CD8-positive, alpha-beta memory T cell (primary cell): ENCODE results near the gene RGS3. TPM values are rescaled to one million over a fixed set of nuclear protein-coding genes. Genes with fewer than 3 reads are reported as not detected.
A peak's percentile ranks its signal among the peaks of the same experiment; 100 is the strongest.

Experiments used
- CTCF ChIA-PET: fragments of 350-600 bp; sonication (Branson Sonifier 250); formaldehyde crosslinking; loops from one replicate; lab custom pipeline; 2021; ENCODE audit warnings: antibody characterized with exemption; lab: Charles Lee
- POLR2A ChIA-PET: fragments of 350-600 bp; sonication (Branson Sonifier 250); formaldehyde crosslinking; loops from one replicate; lab custom pipeline; 2021; ENCODE audit warnings: antibody characterized with exemption; lab: Charles Lee
- DNase-seq, 5 donors: peaks; one replicate each; pipeline versions ENCODE4 v3.0.0 to v3.0.0-alpha.2; 2020 to 2022; ENCODE audit warnings: mixed read lengths in 1 of 5
- H3K27ac ChIP-seq: one replicate; pipeline ENCODE4 v1.7.0; 2013; ENCODE audit warnings: low read depth, mild to moderate bottlenecking, low read length, moderate library complexity
- H3K27me3 ChIP-seq: 2 replicates; pipeline ENCODE4 v1.7.0; 2013; ENCODE audit warnings: low read length, mild to moderate bottlenecking; ENCODE audit not compliant: insufficient read depth, poor library complexity, severe bottlenecking
- H3K36me3 ChIP-seq: 2 replicates; pipeline ENCODE4 v1.7.0; 2013; ENCODE audit warnings: mild to moderate bottlenecking, low read length, moderate library complexity; ENCODE audit not compliant: insufficient read depth
- H3K4me1 ChIP-seq: 2 replicates; pipeline ENCODE4 v1.7.0; 2013; ENCODE audit warnings: mild to moderate bottlenecking, low read length, moderate library complexity; ENCODE audit not compliant: insufficient read depth
- H3K4me3 ChIP-seq: 2 replicates; pipeline ENCODE4 v1.7.0; 2013; ENCODE audit warnings: mild to moderate bottlenecking, low read length
- H3K9me3 ChIP-seq: 2 replicates; pipeline ENCODE4 v1.7.0; 2013; ENCODE audit warnings: mild to moderate bottlenecking, low read length
- H3K27ac Mint-ChIP-seq, 8 donors: one replicate each; pipeline ENCODE4 v1.8.0; 2020 to 2021; ENCODE audit warnings: mixed read lengths in 8 of 8, mild to moderate bottlenecking in 6 of 8, inconsistent platforms in 3 of 8, moderate library complexity in 3 of 8
- H3K27me3 Mint-ChIP-seq, 2 donors: one replicate each; pipeline ENCODE4 v1.8.0; 2020 to 2021; ENCODE audit warnings: mixed read lengths in 2 of 2, mild to moderate bottlenecking in 1 of 2, moderate library complexity in 1 of 2
- H3K36me3 Mint-ChIP-seq, 3 donors: one replicate each; pipeline ENCODE4 v1.8.0; 2020 to 2021; ENCODE audit warnings: mixed read lengths in 3 of 3, inconsistent platforms in 1 of 3, mild to moderate bottlenecking in 1 of 3
- H3K4me1 Mint-ChIP-seq, 3 donors: one replicate each; pipeline ENCODE4 v1.8.0; 2020 to 2021; ENCODE audit warnings: mixed read lengths in 3 of 3, inconsistent platforms in 1 of 3, mild to moderate bottlenecking in 1 of 3
- H3K4me3 Mint-ChIP-seq, 7 donors: one replicate each; pipeline ENCODE4 v1.8.0; 2020 to 2021; ENCODE audit warnings: mixed read lengths in 7 of 7, mild to moderate bottlenecking in 6 of 7, moderate library complexity in 4 of 7, inconsistent platforms in 2 of 7
- H3K9me3 Mint-ChIP-seq, 5 donors: one replicate each; pipeline ENCODE4 v1.8.0; 2020 to 2022; ENCODE audit warnings: mixed read lengths in 5 of 5, mild to moderate bottlenecking in 3 of 5, moderate library complexity in 2 of 5, inconsistent platforms in 1 of 5
- polyA plus RNA-seq: library from polyadenylated mRNA; unstranded; fragments of 300-500 nt; fragmentation: Illumina TruSeq; gene quantifications from one replicate; pipeline ENCODE4 v1.2.3, GENCODE V29; 2021
- total RNA-seq, 2 experiments: library from RNA; stranded (reverse); gene quantifications; one replicate each; pipeline ENCODE4 v1.2.3, GENCODE V29; 2021

Gene RGS3
- total and polyA plus RNA-seq, 3 experiments from 2014 or later, result 59.8 to 91.2 (median 89.2) TPM

GRCh38 chr9:113522858-113523257 lies 59.3 kb downstream of the RGS3 start:
- Histone ChIP-seq H3K27ac (no peak overlapping the region), H3K4me3 (peak overlapping the region; percentile 33), H3K27me3 (no peaks in the 10 kb centered on the region), H3K4me1 (peaks cover 87% of the 10 kb centered on the region), H3K36me3 (no peaks in the 10 kb centered on the region), H3K9me3 (no peaks in the 10 kb centered on the region)
- Mint-ChIP-seq H3K4me3 (peak overlapping the region; percentile 72 to 91 (median 82)), H3K36me3 (peaks cover 4 to 59% (median 10%) of the 10 kb centered on the region in 3 donors), H3K4me1 (peaks cover 96 to 100% (median 98%) of the 10 kb centered on the region in 3 donors), H3K27me3 (no peaks in the 10 kb centered on the region), H3K9me3 (no peaks in the 10 kb centered on the region), H3K27ac (peak overlapping the region; percentile 84 to 97 (median 91))
- ChIA-PET CTCF (interaction anchor here (0.9 to 5.0 kb wide), 6 partner anchors 13 to 1399 kb away, joined by 3 to 19 read pairs (median 4); no protein-coding TSS in a partner anchor), POLR2A (interaction anchor here (1.3 to 2.4 kb wide), 2 partner anchors 11 to 56 kb away, joined by 6 to 12 read pairs; no protein-coding TSS in a partner anchor)
- peak in 1 of 5 donors; percentile 38 for DNase-seq

DNA sequence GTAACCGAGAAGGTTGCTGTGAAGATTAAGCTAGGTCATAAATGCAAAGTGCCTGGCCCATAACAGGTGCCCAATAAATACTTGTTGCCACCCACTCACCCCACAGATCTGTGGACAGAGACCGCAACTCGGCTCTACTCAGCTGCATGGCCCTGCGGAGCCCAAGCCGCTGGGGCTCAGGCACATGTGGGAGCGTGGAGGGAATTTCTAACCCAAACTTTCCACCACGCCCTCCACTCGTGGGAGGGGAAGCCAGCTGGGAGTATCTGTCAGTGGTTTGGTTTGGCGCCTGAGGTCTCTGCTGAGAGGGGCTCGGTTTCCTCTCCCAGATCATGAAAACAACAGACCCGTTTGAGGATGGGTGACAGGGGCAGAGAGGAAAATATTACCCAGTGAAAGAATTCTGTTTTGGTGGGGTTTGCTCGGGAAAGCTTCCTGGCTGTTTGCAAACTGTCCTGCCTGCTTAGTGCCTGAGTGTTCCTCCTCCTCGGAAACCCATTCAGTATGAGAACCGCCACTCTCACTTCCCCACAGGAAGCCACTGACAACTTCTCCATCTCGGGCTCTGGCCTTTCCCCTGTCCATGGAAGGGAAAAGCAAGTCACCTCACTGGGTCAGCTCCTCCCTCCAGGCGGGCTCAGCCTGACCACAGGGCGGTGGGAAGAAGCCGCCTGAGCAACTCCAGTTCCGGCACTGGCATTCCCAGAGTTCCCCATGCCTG lies 60.1 kb downstream of the RGS3 start:
- H3K36me3 ChIP-seq, result peaks cover 3% of the 10 kb centered on the region
- ChIA-PET CTCF (interaction anchor here (1.1 to 5.0 kb wide), 6 partner anchors 10 to 1399 kb away, joined by 3 to 19 read pairs (median 3); no protein-coding TSS in a partner anchor), POLR2A (interaction anchor here (1.1 to 2.4 kb wide), 4 partner anchors 10 to 58 kb away, joined by 4 to 12 read pairs (median 6); no protein-coding TSS in a partner anchor)
- peak; percentile 54 to 75 (median 57) for DNase-seq
- peaks cover 80% of the 10 kb centered on the region for H3K4me1 ChIP-seq
- Mint-ChIP-seq H3K4me3 (peak overlapping the region; percentile 72 to 91 (median 82)), H3K27me3 (no peaks in the 10 kb centered on the region), H3K27ac (peak overlapping the region; percentile 84 to 97 (median 91)), H3K9me3 (no peaks in the 10 kb centered on the region), H3K4me1 (peaks cover 91 to 100% (median 97%) of the 10 kb centered on the region in 3 donors), H3K36me3 (peaks cover 4 to 60% (median 5%) of the 10 kb centered on the region in 3 donors)
- no peaks in the 10 kb centered on the region for H3K9me3 ChIP-seq
- no peaks in the 10 kb centered on the region for H3K27me3 ChIP-seq
- H3K27ac ChIP-seq, result no peak overlapping the region
- peak overlapping the region; percentile 33 for H3K4me3 ChIP-seq

- DNase-seq, result no peak
- Histone ChIP-seq H3K9me3 (no peaks in the 10 kb centered on the region), H3K27me3 (no peaks in the 10 kb centered on the region), H3K36me3 (peaks cover 12% of the 10 kb centered on the region), H3K4me3 (no peak overlapping the region), H3K27ac (no peak overlapping the region), H3K4me1 (peaks cover 71% of the 10 kb centered on the region)
- CTCF ChIA-PET, result interaction anchor here (0.8 to 5.0 kb wide), 8 partner anchors 8 to 66 kb away, joined by 3 to 19 read pairs (median 3); no protein-coding TSS in a partner anchor
- peak overlapping the region; percentile 84 to 97 (median 91) for H3K27ac Mint-ChIP-seq
- H3K4me1 Mint-ChIP-seq, result peaks cover 86 to 99% (median 95%) of the 10 kb centered on the region in 3 donors
- POLR2A ChIA-PET, result interaction anchor here (1.1 to 2.0 kb wide), 3 partner anchors 11 to 57 kb away, joined by 4 to 7 read pairs (median 6); no protein-coding TSS in a partner anchor
- peak overlapping the region; percentile 72 to 91 (median 82) for H3K4me3 Mint-ChIP-seq
- H3K27me3 Mint-ChIP-seq, result no peaks in the 10 kb centered on the region
- H3K9me3 Mint-ChIP-seq, result no peaks in the 10 kb centered on the region
- peaks cover 0 to 67% (median 4%) of the 10 kb centered on the region in 3 donors for H3K36me3 Mint-ChIP-seq
Observed at GRCh38 chr9:113524468-113524867, 60.9 kb downstream of the RGS3 start.

GRCh38 chr9:113525205-113525604 lies 61.7 kb downstream of the RGS3 start:
- POLR2A ChIA-PET, result interaction anchor here (1.5 to 2.0 kb wide), 2 partner anchors 11 to 54 kb away, joined by 6 to 7 read pairs; no protein-coding TSS in a partner anchor
- H3K27ac ChIP-seq, result no peak overlapping the region
- H3K4me1 ChIP-seq, result peaks cover 64% of the 10 kb centered on the region
- no peak overlapping the region for H3K4me3 ChIP-seq
- no peaks in the 10 kb centered on the region for H3K27me3 ChIP-seq
- no peaks in the 10 kb centered on the region for H3K27me3 Mint-ChIP-seq
- H3K36me3 ChIP-seq, result peaks cover 17% of the 10 kb centered on the region
- H3K4me3 Mint-ChIP-seq, result peak overlapping the region; percentile 57 to 91 (median 76)
- H3K9me3 ChIP-seq, result no peaks in the 10 kb centered on the region
- DNase-seq, result peak in 1 of 5 donors; percentile 43
- H3K27ac Mint-ChIP-seq, result peak overlapping the region in 7 of 8 donors; percentile 84 to 96 (median 90)
- H3K36me3 Mint-ChIP-seq, result peaks cover 0 to 71% (median 8%) of the 10 kb centered on the region in 3 donors
- no peaks in the 10 kb centered on the region for H3K9me3 Mint-ChIP-seq
- peaks cover 82 to 99% (median 95%) of the 10 kb centered on the region in 3 donors for H3K4me1 Mint-ChIP-seq
- CTCF ChIA-PET, result interaction anchor here (0.8 to 5.0 kb wide), 6 partner anchors 8 to 65 kb away, joined by 3 to 19 read pairs (median 3); no protein-coding TSS in a partner anchor

DNA sequence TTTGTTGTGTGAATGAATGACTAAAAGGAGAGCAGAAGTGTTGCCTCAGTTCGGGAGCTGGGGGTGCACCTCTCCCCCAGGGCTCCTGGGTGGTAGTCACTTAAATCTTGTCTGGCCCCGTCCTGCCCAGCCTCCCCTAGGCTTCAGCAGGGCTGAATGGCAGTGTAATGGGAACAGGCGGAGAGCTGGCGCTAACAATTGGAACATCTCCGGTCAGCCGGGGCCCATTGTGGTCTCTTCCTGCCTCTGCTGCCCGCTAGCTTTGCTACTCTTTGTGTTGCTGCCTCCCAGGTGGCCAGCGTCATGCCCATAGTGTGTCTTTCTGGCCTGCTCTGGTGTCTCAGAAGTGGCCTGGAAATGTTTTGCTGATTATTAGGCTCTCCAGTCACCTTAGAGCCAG lies 62.3 kb downstream of the RGS3 start:
- no peaks in the 10 kb centered on the region for H3K27me3 Mint-ChIP-seq
- Histone ChIP-seq H3K36me3 (peaks cover 17% of the 10 kb centered on the region), H3K27me3 (no peaks in the 10 kb centered on the region), H3K9me3 (no peaks in the 10 kb centered on the region), H3K27ac (no peak overlapping the region), H3K4me1 (peaks cover 58% of the 10 kb centered on the region), H3K4me3 (no peak overlapping the region)
- POLR2A ChIA-PET, result no interaction called here
- peak overlapping the region; percentile 66 to 96 (median 87) for H3K27ac Mint-ChIP-seq
- H3K36me3 Mint-ChIP-seq, result peaks cover 0 to 75% (median 13%) of the 10 kb centered on the region in 3 donors
- CTCF ChIA-PET, result interaction anchor here (3.7 to 5.0 kb wide), 2 partner anchors 54 to 56 kb away, joined by 16 to 19 read pairs; no protein-coding TSS in a partner anchor
- peak in 1 of 5 donors; percentile 24 for DNase-seq
- H3K9me3 Mint-ChIP-seq, result no peaks in the 10 kb centered on the region
- H3K4me3 Mint-ChIP-seq, result peak overlapping the region; percentile 54 to 86 (median 73)
- peaks cover 81 to 98% (median 95%) of the 10 kb centered on the region in 3 donors for H3K4me1 Mint-ChIP-seq

GRCh38 chr9:113526231-113526746 lies 62.8 kb downstream of the RGS3 start:
- H3K9me3 Mint-ChIP-seq, result no peaks in the 10 kb centered on the region
- H3K36me3 Mint-ChIP-seq, result peaks cover 0 to 79% (median 14%) of the 10 kb centered on the region in 3 donors
- peak overlapping the region; percentile 15 to 86 (median 57) for H3K4me3 Mint-ChIP-seq

DNA sequence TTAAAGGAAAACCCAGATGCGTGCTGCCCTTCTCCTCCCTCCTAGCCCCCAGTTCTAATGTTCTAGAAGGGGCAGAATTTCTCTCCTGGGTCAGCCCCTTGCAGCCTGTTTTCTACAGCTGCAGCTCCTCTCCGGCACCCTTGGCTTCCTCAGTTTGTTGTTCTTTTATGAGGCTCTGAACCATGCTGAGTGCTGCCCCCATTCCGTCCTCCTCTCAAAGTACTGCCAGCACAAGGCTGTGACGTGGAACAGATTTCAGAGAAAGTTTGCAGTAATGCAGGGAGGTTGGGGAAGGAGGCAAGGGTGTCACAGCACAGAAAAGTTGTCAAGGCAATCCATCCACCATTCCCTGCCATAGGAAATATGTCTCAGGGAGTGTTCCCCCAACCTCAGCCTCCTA lies 63.3 kb downstream of the RGS3 start:
- peak overlapping the region; percentile 66 to 96 (median 86) for H3K27ac Mint-ChIP-seq

More at GRCh38 chr9:113526231-113526746, 62.8 kb downstream of the RGS3 start:
- no peaks in the 10 kb centered on the region for H3K9me3 ChIP-seq
- peaks cover 56% of the 10 kb centered on the region for H3K4me1 ChIP-seq
- H3K27ac ChIP-seq, result no peak overlapping the region
- ChIA-PET CTCF (interaction anchor here (3.7 to 5.0 kb wide), 2 partner anchors 53 to 56 kb away, joined by 16 to 19 read pairs; no protein-coding TSS in a partner anchor), POLR2A (no interaction called here)
- Mint-ChIP-seq H3K27ac (peak overlapping the region; percentile 66 to 96 (median 87)), H3K4me1 (peaks cover 80 to 98% (median 97%) of the 10 kb centered on the region in 3 donors), H3K27me3 (no peaks in the 10 kb centered on the region)
- peak in 1 of 5 donors; percentile 24 for DNase-seq
- H3K36me3 ChIP-seq, result peaks cover 17% of the 10 kb centered on the region
- H3K27me3 ChIP-seq, result no peaks in the 10 kb centered on the region
- no peak overlapping the region for H3K4me3 ChIP-seq

More for the DNA sequence above, 63.3 kb downstream of the RGS3 start:
- no peaks in the 10 kb centered on the region for H3K27me3 ChIP-seq
- no peaks in the 10 kb centered on the region for H3K9me3 ChIP-seq
- Mint-ChIP-seq H3K4me1 (peaks cover 80 to 98% (median 97%) of the 10 kb centered on the region in 3 donors), H3K27me3 (no peaks in the 10 kb centered on the region), H3K4me3 (peak overlapping the region; percentile 3 to 86 (median 57)), H3K9me3 (no peaks in the 10 kb centered on the region), H3K36me3 (peaks cover 0 to 82% (median 17%) of the 10 kb centered on the region in 3 donors)
- ChIA-PET CTCF (interaction anchor here (1.4 to 1.9 kb wide), 2 partner anchors 52 to 65 kb away, joined by 3 to 4 read pairs; no protein-coding TSS in a partner anchor), POLR2A (no interaction called here)
- no peak overlapping the region for H3K27ac ChIP-seq
- DNase-seq, result peak in 1 of 5 donors; percentile 36
- peaks cover 50% of the 10 kb centered on the region for H3K4me1 ChIP-seq
- peaks cover 17% of the 10 kb centered on the region for H3K36me3 ChIP-seq
- no peak overlapping the region for H3K4me3 ChIP-seq
